Neutrophil (primary cell): Measurements from ENCODE around the gene FIBCD1.

Source experiments
- H3K27ac ChIP-seq: fragments of 200-600 bp; sonication (generic); 2 replicates; pipeline ENCODE4 v1.5.1; 2016; ENCODE audit warnings: mild to moderate bottlenecking, moderate library complexity
- H3K27me3 ChIP-seq: fragments of 200-600 bp; sonication (generic); 2 replicates; pipeline ENCODE4 v1.6.0; 2016; ENCODE audit warnings: mild to moderate bottlenecking
- H3K36me3 ChIP-seq: fragments of 200-600 bp; sonication (generic); 2 replicates; pipeline ENCODE4 v1.5.1; 2017
- H3K4me1 ChIP-seq, 2 experiments: fragments of 200-600 bp in 1 of 2; sonication (generic) in 1 of 2; 1 replicate in 1 of 2; 2 replicates in 1 of 2; pipeline versions ENCODE4 v1.5.1 to v1.6.1; 2013 to 2016; ENCODE audit warnings: low read depth in 1 of 2, low read length in 1 of 2, mild to moderate bottlenecking in 1 of 2, moderate library complexity in 1 of 2; ENCODE audit not compliant: control insufficient read depth in 1 of 2, insufficient read depth in 1 of 2
- H3K4me3 ChIP-seq, 2 experiments: fragments of 200-600 bp in 1 of 2; sonication (generic) in 1 of 2; 1 replicate in 1 of 2; 2 replicates in 1 of 2; pipeline ENCODE4 v1.5.1; 2013 to 2016; ENCODE audit warnings: low read depth in 1 of 2, low read length in 1 of 2, mild to moderate bottlenecking in 1 of 2, moderate library complexity in 1 of 2
- H3K9me3 ChIP-seq: fragments of 200-600 bp; sonication (generic); 2 replicates; pipeline ENCODE4 v1.5.1; 2016
- TF ChIP-seq, protein P1 (sequence below): fragments of 200-600 bp; sonication (generic); IDR thresholded peaks from 2 replicates; pipeline ENCODE4 v1.5.1; 2016; ENCODE audit warnings: antibody characterized with exemption

Gene FIBCD1

DNA sequence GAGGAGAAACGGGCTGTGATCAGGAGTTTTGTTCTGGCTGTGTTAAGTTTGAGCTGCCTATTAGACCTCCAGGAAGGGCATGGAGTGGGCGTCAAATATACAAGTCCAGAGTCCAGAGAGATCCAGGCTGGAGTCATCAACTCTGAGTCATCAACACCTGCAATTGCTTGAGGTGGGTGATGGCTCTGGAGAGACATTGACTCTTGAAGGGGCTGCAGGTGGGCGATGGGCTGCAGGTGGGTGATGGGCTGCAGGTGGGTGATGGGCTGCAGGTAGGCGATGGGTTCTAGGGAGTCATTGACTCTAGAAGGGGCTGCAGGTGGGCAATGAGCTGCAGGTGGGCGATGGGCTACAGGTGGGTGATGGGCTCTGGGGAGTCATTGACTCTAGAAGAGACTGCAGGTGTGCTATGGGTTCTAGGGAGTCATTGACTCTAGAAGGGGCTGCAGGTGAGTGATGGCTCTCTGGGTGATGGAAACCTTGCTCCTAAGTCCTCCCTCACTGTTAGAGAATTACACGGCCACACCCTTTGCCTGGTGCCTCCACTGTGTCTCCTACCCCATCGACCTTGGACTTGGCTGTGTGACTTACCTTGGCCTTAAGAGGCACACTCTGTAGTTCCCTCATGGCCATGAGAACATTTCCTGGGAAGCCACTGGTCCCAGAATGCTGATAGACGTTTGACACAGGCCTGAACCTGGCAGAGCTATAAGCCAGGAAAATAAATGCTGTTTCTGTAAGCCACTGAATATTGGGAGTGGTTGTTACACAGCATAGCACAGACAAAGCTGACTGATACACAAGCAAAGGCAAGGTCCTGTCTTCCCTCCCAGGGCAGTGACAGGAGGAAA, 10.4 kb upstream of the FIBCD1 start:
- Histone ChIP-seq H3K27me3 (peaks cover 57% of the 10 kb centered on the region), H3K36me3 (no peaks in the 10 kb centered on the region)
- TF ChIP-seq, protein P1, sequence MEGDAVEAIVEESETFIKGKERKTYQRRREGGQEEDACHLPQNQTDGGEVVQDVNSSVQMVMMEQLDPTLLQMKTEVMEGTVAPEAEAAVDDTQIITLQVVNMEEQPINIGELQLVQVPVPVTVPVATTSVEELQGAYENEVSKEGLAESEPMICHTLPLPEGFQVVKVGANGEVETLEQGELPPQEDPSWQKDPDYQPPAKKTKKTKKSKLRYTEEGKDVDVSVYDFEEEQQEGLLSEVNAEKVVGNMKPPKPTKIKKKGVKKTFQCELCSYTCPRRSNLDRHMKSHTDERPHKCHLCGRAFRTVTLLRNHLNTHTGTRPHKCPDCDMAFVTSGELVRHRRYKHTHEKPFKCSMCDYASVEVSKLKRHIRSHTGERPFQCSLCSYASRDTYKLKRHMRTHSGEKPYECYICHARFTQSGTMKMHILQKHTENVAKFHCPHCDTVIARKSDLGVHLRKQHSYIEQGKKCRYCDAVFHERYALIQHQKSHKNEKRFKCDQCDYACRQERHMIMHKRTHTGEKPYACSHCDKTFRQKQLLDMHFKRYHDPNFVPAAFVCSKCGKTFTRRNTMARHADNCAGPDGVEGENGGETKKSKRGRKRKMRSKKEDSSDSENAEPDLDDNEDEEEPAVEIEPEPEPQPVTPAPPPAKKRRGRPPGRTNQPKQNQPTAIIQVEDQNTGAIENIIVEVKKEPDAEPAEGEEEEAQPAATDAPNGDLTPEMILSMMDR: no peak

DNA sequence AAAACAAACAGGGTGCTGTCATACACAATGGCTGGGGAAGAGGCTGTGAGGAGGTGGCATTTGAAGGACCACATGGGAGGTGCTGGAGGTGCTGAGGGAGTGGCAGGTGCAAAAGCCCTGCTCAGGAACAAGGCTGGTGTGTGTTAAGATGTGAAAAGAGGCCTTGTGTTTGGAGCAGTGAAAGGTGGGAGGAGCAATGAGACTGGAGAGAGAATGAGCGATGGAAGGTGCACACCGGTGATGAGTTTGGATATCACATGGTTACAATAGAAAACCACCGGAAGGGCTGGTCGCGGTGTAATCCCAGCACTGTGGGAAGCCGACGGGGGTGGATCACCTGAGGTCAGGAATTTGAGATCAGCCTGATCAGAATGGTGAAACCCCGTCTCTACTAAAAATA, 9.2 kb upstream of the FIBCD1 start:
- Histone ChIP-seq H3K27me3 (peaks cover 59% of the 10 kb centered on the region), H3K4me1 (no peaks in the 10 kb centered on the region), H3K36me3 (no peaks in the 10 kb centered on the region), H3K9me3 (no peaks in the 10 kb centered on the region), H3K27ac (no peak overlapping the region), H3K4me3 (no peak overlapping the region)
- TF ChIP-seq, protein P1: no peak

More for the DNA sequence above, 10.4 kb upstream of the FIBCD1 start:
- Histone ChIP-seq H3K27ac (no peak overlapping the region), H3K4me3 (no peak overlapping the region), H3K9me3 (no peaks in the 10 kb centered on the region), H3K4me1 (no peaks in the 10 kb centered on the region)

DNA sequence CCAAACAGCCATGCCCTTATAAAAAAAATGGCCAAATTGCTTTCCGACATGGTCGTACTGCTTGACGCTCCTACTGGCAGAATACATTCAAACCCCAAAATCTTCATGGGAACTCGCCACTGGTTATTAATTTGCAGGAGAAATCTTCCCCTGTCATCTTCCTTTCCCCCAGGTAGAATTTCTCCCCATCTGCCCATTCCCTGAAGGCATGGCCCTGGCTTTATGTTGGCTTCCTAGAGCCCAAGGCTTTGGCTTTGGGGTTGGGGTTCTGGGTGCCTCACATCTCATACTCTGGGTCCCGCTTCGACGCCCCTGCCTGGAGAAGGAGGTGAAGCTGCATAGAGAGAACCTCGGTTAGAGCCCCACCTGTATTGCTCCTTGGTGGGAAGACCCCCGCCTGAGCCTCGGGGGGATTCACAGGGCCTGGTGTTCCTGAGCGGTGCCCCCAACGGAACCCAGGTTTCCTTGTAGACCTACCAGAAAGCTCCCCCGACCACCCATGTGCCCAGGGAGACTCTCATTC, 8.6 kb upstream of the FIBCD1 start:
- Histone ChIP-seq H3K4me1 (no peaks in the 10 kb centered on the region), H3K9me3 (no peaks in the 10 kb centered on the region), H3K27ac (no peak overlapping the region), H3K36me3 (no peaks in the 10 kb centered on the region), H3K4me3 (no peak overlapping the region), H3K27me3 (peaks cover 62% of the 10 kb centered on the region)
- TF ChIP-seq, protein P1: no peak

DNA sequence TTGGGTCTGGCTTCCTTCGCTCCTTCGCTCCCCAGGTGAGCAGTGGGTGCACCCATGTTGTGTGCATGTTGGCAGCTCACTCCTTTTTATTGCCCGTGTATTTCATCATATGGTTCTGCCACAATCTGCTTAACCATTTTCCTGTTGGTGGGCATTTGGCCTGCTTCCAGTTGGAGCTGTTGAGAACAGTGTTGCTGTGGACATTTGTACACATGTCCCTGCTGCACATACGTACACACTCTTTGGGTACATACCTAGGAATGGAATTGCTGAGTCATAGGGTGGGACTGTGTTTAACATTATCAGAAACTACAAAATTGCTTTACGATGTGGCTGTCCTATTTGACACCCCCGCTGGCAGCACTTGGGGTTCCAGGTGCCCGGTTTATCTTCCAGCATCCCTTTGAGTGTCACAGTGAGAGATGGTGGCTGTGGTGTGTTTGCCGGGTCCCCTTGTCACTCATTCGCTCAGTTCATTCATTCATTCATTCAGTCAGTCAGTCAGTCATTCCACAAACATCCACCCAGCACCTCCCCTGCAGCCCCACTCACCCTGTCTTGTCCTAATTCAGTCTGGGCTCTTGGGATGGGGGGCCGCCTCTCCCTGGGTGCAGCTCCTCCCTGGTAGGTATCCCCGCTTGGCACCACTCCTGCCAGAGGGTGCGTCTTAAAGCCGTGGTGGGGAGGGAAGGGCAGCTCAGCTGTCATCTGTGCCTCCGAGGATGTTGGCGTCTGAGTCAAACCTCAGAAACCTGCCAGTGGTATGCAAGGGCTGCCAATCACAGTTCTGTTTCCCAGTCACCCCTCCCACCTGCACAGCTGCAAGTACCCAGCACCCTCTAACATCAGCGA, 7.9 kb upstream of the FIBCD1 start:
- Histone ChIP-seq H3K27me3 (peaks cover 62% of the 10 kb centered on the region), H3K4me1 (no peaks in the 10 kb centered on the region), H3K36me3 (no peaks in the 10 kb centered on the region), H3K27ac (no peak overlapping the region), H3K4me3 (no peak overlapping the region), H3K9me3 (no peaks in the 10 kb centered on the region)
- TF ChIP-seq, protein P1: no peak

DNA sequence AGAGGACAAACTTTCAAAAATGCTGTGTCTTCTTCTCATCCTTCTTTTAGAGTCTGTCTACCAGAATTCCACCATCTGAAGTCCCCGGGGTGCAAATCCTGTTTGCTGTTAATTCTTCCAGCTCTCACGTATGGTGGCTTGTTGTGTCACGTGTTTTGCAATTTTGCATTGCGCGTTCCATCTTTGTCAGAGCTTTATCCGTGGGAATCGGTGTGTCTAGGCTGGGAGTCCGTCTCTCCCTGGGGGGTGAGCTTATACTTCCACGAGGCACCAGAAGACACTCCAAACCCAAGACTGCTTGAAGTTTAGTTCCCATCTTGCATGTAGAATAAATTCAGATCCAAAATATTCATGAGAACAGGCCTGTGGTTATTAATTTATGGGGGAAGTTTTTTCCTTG, 6.1 kb upstream of the FIBCD1 start:
- no peak overlapping the region for H3K4me3 ChIP-seq
- H3K36me3 ChIP-seq: no peaks in the 10 kb centered on the region
- TF ChIP-seq, protein P1: no peak
- no peaks in the 10 kb centered on the region for H3K4me1 ChIP-seq
- H3K27ac ChIP-seq: no peak overlapping the region
- peaks cover 66% of the 10 kb centered on the region for H3K27me3 ChIP-seq
- H3K9me3 ChIP-seq: no peaks in the 10 kb centered on the region
